NT2/D1 (cell line): ENCODE data around the gene ATP11B.

Source experiments
- SUZ12 ChIP-seq: IDR thresholded peaks from 2 replicates; pipeline ENCODE4 v1.6.1; 2011; ENCODE audit not compliant: insufficient read length, insufficient read depth; ENCODE audit errors: extremely low read depth
- YY1 ChIP-seq: IDR thresholded peaks from 2 replicates; pipeline ENCODE4 v1.6.1; 2011; ENCODE audit not compliant: insufficient read length, insufficient read depth
- ZNF274 ChIP-seq: IDR thresholded peaks from 2 replicates; pipeline ENCODE4 v1.6.1; 2011; ENCODE audit warnings: mild to moderate bottlenecking, low read depth, low read length

- no peak for TF ChIP-seq YY1
- no peak for TF ChIP-seq SUZ12
- no peak for TF ChIP-seq ZNF274
Observed at GRCh38 chr3:182809531-182809930, 16.2 kb downstream of the ATP11B start.
